ENCODE measurements around the gene LCN9. TPM values are rescaled to one million over a fixed set of nuclear protein-coding genes. Genes with fewer than 3 reads are reported as not detected.
A peak's percentile ranks its signal among the peaks of the same experiment; 100 is the strongest.

Gene LCN9, protein sequence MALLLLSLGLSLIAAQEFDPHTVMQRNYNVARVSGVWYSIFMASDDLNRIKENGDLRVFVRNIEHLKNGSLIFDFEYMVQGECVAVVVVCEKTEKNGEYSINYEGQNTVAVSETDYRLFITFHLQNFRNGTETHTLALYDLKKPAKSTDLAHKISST
- 1.1 and 2.0 TPM in 2 replicates for total RNA-seq (ENCODE audit: low replicate concordance)
- long read RNA-seq = 0 reads

DNA sequence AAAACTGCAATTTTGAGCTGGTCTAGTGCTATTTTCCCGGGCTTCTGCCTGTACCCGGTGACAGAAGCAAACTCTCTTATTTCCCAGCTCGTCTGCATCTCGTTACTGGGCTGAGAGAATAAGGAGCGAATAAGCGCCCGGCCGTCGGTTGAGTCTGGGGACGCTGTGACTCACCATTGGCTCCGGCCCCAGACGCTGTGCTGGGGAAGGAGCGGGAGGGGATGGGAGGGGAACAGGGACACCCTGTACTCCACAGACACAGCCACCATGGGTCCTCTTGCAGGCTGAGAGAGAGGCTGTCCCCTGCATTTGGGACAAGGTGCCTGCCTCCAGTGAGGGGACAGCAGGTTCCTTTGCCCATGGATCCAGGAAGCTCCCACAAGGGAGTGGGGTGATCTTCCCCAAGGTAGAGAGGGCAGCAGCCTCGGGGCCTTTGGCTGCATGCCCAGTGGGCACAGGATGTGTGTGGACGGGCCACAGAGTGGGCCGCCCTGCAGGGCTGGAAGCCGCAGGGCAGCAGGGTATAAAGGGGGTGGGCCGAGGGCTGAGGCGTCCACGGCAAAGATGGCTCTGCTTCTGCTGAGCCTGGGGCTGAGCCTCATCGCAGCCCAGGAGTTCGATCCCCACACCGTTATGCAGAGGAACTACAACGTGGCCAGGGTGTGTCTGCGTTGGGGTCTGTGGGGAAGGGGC, at the start of gene LCN9:
LCN9 (plus strand) TSS at position 552 of the 693 bp plus-strand sequence; CDS start at position 565, 13 bp downstream.
- peaks cover 3% of the 10 kb centered on the region for H3K27me3 Mint-ChIP-seq
- H3K4me3 Mint-ChIP-seq = no peak within 1 kb of the TSS
- H3K4me1 Mint-ChIP-seq (ENCODE audit: unreplicated experiment) = peaks cover 14% of the 10 kb centered on the region
- DNase-seq (ENCODE audit: extremely low spot score, unreplicated experiment) = no peak
- H3K27ac Mint-ChIP-seq = peak within 1 kb of the TSS; percentile 80
- no peaks in the 10 kb centered on the region for H3K36me3 Mint-ChIP-seq
- TF ChIP-seq, protein P1, sequence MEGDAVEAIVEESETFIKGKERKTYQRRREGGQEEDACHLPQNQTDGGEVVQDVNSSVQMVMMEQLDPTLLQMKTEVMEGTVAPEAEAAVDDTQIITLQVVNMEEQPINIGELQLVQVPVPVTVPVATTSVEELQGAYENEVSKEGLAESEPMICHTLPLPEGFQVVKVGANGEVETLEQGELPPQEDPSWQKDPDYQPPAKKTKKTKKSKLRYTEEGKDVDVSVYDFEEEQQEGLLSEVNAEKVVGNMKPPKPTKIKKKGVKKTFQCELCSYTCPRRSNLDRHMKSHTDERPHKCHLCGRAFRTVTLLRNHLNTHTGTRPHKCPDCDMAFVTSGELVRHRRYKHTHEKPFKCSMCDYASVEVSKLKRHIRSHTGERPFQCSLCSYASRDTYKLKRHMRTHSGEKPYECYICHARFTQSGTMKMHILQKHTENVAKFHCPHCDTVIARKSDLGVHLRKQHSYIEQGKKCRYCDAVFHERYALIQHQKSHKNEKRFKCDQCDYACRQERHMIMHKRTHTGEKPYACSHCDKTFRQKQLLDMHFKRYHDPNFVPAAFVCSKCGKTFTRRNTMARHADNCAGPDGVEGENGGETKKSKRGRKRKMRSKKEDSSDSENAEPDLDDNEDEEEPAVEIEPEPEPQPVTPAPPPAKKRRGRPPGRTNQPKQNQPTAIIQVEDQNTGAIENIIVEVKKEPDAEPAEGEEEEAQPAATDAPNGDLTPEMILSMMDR (conservative IDR thresholded peaks at IDR 0.05) = no peak
- no peaks in the 10 kb centered on the region for H3K9me3 Mint-ChIP-seq

DNA sequence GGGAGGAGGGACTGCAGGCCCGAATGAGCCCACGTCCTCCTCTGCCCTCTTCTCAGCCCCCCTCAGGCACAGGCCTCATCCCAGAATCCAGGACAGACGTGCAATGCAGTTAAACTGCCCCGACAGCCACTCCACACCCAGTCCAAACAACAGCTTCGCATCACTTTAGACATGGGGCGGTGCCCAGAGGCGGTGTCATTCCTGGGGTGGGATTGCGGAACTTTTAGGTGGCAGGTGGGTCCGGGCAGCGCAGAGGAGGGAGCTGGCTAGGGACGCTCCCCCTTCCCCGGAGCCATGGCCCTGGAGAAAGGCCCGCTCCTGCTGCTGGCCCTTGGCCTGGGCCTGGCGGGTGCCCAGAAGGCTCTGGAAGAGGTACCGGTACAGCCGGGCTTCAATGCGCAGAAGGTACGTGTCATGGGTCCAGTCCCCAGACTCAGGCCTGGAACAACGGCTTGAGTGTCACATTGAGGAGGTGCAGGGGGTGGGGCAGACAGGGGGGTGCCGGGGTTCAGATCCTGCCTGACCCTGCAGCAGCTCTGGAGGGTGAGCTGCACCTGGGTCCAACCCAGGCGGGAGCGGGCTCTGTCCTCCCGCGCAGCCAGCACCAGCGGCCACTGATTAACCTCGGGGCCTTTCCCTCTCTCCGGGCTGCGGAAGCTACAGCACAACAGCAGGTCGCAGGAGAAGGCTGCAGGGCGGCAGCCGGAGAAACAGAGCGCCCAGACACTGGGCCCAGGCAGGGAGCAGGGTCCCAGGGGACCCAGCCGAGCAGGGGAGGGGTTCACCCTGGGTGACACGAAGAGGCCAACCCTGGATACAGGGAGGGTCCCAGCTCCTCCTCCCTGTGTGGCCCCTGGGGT, 48.9 kb upstream of the LCN9 start:
- Mint-ChIP-seq H3K27me3 (peaks cover 4% of the 10 kb centered on the region), H3K4me3 (peak overlapping the region; percentile 54), H3K4me1 (ENCODE audit: unreplicated experiment) (peaks cover 3% of the 10 kb centered on the region), H3K36me3 (no peaks in the 10 kb centered on the region), H3K27ac (peak overlapping the region; percentile 90), H3K9me3 (no peaks in the 10 kb centered on the region)
- TF ChIP-seq, protein P1 (conservative IDR thresholded peaks at IDR 0.05) = no peak
- DNase-seq (ENCODE audit: extremely low spot score, unreplicated experiment) = peak; percentile 69

DNA sequence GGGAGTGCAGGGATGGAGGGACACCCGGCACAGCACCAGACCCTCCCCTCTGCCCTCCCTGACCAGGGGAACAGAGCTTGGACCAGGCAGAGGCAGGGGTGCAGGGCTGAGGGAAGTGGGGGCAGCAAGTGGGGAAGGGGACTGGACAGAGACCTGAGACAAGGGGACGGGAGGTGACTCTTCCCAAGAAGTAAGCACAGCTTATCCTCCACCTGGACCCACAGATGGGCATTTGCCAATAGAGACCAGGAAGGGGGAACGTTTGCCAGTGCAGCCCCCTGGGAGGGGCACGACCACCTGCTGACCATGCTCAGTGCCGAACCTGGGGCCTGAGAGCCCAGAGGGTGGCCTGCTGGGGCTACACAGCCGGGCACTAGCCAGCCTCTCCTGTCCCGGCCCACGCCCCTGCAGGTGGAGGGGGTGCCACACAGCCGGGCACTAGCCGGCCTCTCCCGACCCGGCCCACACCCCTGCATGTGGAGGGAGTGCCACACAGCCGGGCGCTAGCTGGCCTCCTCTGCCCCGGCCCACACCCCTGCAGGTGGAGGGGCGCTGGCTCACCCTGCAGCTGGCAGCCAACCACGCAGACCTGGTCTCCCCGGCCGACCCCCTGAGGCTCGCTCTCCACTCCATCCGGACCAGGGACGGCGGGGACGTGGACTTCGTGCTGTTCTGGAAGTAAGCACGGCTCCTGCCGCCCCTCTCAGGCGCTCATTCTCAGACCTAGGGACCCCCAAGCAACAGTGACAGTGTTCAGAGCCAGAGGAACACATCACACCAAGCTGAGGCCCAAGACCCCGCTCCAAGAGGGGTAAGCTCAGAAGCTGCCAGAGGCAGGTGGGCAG, 48.1 kb upstream of the LCN9 start:
- Mint-ChIP-seq H3K4me1 (ENCODE audit: unreplicated experiment) (peaks cover 3% of the 10 kb centered on the region), H3K27ac (peak overlapping the region; percentile 73), H3K27me3 (peaks cover 4% of the 10 kb centered on the region), H3K36me3 (no peaks in the 10 kb centered on the region), H3K4me3 (no peak overlapping the region), H3K9me3 (no peaks in the 10 kb centered on the region)
- TF ChIP-seq, protein P1 (conservative IDR thresholded peaks at IDR 0.05) = no peak
- DNase-seq (ENCODE audit: extremely low spot score, unreplicated experiment) = peak; percentile 68

DNA sequence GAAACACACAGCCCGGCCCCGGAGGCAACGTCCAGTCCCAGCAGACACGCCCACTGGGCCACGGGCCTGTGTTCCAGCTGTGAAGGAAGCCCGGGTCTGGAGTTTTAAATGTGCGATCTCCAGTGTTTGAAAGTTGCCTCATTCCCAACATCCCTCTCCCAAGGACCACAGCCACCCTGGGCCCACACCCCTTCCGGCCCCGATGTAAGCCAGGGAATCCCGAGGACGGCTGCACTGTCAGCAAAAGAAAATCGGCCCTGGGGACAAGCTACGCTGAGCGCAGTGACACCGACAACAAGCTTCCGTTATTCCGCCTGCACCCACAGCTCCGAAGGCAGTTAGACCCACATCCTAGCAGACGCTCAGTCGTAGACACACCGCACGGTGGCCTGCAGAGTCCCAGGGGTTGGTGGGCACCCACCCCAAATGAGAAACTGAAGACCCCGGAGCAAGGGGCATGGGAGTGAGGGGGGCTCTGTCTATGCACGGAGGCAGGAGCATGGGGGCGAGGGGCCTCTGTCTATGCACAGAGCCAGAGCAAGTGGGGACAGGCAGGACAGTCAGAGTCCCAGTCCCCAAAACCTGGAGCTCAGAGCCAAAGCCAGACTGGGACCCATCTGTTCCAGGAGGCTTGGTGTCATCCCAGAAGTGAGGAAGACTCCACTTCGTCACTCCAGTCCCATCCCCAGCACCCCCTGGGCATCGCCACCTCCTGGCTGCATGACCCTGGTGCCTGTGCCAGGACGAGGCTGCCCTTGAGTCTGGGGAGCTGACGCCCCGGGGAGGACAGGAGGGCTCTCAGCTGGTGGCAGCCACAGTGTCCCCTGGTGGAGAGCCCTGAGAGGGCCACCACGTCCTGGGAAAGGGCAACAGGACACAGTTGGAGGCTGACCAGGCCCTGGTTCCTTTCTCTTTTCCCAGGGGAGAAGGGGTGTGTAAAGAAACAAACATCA, 47.2 kb upstream of the LCN9 start:
- peak overlapping the region; percentile 73 for H3K27ac Mint-ChIP-seq
- TF ChIP-seq, protein P1 (conservative IDR thresholded peaks at IDR 0.05) = no peak
- peaks cover 3% of the 10 kb centered on the region for H3K4me1 Mint-ChIP-seq (ENCODE audit: unreplicated experiment)
- no peaks in the 10 kb centered on the region for H3K36me3 Mint-ChIP-seq
- H3K27me3 Mint-ChIP-seq = peaks cover 12% of the 10 kb centered on the region
- H3K4me3 Mint-ChIP-seq = no peak overlapping the region
- peak; percentile 62 for DNase-seq (ENCODE audit: extremely low spot score, unreplicated experiment)
- no peaks in the 10 kb centered on the region for H3K9me3 Mint-ChIP-seq

Measured in type B pancreatic cell (in vitro differentiated cells).